Mucosa of gallbladder (tissue), 1 donor: ENCODE results near the gene RAB11FIP4. TPM values are rescaled to one million over a fixed set of nuclear protein-coding genes. Genes with fewer than 3 reads are reported as not detected.

ENCODE experiments used
- DNase-seq: peaks from one replicate; pipeline ENCODE4 v3.0.0-alpha.2; 2020; ENCODE audit warnings: low spot score
- total RNA-seq: library from RNA; stranded (reverse); gene quantifications from one replicate; pipeline ENCODE4 v1.2.1, GENCODE V29; 2021
- donor health status: DM: no; HTN: no; CAD: no.

RAB11FIP4 gene
- total RNA-seq, 1 donor from 2014 or later = 37.6 TPM

DNA sequence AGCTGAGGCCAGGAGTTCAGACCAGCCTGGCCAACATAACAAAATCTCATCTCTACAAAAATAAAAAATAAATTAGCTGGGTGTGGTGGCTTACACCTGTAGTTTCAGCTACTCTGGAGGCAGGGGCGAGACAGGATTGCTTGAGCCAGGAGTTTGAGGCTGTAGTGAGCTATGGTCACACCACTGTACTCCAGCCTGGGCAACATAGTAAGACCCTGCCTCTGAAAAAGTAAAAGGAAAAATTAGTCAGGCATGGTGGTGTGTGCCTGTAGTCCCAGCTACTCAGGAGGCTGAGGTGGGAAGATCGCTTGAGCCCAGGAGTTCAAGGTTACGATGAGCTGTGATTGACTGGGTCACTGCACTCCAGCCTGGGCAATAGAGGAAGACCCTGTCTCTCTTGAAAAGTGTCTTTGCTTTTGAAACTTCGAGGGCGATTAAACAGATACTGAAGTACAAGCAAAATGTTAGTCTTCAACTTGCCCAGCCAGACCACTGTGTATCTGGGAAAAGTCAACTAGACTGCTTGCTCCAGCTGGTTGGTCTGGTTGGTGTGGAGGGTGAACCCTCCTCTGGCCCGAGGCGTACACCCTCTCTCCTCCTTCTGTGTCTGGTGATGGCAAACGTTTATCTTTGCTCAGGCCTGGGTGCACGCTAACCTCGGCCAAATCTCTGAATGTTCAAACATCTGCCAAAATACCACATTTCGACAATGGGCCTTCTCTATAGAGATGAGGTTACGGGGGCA, 174.9 kb downstream of the RAB11FIP4 start:
- no peak for DNase-seq

GRCh38 chr17:31566992-31567373, 175.5 kb downstream of the RAB11FIP4 start:
- no peak for DNase-seq

DNA sequence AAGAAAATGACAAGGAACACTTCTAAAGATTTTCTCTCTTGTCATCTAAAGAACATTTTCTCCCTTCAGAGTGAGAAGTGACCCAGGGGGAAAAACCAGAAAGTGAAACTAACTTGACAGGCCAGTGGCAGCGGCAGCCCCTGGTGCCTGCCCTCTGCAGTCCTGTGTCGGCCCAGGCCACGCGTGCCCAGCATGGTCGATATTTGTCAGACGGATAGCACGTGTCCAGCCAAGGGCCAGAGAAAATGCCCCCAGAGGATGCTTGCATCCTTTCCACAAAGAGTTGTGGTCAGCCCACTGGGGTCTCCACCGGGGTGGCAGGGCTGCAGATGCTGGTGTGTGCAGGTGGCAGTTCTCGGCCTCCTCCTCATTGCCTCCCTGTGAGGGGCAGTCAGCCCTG, 176.6 kb downstream of the RAB11FIP4 start:
- no peak for DNase-seq

DNA sequence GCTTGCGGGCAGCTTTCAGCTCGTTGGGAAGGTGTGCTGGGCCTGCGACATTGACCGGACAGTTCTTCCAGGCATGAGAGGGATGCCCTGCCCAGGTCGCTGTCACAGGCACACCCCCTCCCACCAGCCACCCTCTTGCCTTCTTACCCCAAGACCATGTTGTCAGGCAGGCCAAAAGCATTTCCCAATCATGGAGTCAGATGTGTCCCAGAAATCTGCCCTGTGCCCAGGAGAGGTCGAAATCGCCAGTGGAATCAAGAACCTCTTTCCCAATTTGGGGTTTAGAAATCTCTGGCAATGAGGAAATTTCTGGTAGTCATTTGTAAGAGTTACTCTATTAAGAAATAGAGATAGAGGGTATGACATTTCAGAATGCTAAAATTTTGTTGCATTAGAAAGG, 177.1 kb downstream of the RAB11FIP4 start:
- no peak for DNase-seq

DNA sequence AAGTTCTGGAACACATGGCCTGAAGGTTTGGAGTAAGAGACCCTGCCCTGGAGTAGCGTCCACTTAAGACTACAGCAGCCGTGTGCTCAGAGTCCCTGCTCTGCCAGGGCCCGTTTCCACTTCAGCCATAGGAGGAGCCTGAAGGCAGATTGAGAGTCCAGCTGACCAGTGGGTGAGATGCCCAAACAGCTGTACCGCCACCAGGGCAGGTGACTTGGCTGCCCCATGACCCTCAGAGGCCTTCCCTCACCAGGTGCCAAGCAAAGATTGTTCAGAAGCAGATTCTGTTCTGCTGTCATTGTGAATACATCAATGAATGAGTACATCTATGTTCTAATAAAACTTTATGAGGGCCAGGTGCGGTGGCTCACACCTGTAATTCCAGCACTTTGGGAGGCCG, 178.8 kb downstream of the RAB11FIP4 start:
- DNase-seq = no peak

- DNase-seq = peak; percentile 63
These were observed 179.7 kb downstream of the RAB11FIP4 start for GRCh38 chr17:31570951-31571892.

GRCh38 chr17:31572341-31572740, 180.9 kb downstream of the RAB11FIP4 start:
- no peak for DNase-seq

DNA sequence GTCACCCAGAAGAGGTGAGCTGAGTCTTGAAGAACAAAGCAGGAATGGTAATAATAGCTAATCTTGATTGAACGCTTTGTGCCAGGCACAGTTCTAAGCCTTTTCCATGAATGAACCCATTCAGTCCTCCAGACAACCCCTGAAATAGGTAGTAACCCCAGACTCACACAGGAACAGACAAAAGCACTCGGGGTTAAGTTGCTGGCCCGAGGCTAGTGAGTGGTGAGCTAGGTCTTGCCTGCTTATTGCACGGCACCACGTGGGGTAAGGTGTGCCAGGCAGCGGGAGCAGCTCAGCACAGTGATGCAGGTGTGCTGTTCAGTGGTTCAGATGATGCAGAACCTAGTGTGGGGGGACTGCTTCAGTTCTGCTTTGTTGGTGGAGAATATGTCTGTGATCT, 181.6 kb downstream of the RAB11FIP4 start:
- DNase-seq = no peak

- no peak for DNase-seq
These were observed 182.4 kb downstream of the RAB11FIP4 start for GRCh38 chr17:31573861-31574260.

DNA sequence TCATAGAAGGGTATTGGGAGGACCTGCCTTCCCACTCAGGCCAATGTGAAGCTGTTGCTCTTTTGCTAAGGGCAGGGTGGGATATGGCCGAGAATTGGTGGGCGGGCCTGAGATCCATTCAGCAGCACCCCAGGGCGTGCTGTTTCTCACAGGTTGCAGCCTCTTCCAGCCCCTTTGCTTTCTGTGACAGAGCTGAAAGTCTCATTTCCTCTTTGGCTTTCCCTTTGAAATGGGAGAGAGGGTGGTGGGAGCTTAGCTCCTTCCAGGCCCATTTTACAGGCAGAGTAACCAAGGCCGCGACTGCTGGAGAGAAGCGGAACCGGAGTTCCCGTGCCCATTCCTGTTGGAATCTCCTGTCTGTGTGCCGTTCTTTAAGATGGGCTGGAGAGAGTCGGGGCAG, 183.0 kb downstream of the RAB11FIP4 start:
- DNase-seq = no peak

DNA sequence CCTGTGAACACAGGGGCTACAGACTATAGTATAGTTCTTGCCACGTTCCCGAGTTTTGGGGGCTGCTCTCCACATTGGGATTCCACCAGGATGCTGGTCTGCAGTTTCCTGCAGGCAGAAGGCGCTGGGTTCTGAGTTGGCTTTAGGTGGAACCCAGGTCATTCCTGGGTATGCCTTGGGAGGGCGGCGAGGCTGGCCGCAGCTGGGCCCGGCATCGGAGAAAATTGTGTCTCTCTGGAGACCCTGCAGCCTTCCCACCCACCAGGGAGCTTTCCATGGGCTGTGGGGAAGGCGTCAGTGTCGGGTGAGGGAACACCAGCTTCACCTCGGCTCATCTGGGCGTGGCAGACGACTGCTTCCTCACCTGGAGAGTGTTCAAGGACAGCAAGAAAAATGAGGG, 183.6 kb downstream of the RAB11FIP4 start:
- no peak for DNase-seq

GRCh38 chr17:31579265-31579664, 187.8 kb downstream of the RAB11FIP4 start:
- DNase-seq = no peak

GRCh38 chr17:31580316-31580705, 188.8 kb downstream of the RAB11FIP4 start:
- DNase-seq = no peak

DNA sequence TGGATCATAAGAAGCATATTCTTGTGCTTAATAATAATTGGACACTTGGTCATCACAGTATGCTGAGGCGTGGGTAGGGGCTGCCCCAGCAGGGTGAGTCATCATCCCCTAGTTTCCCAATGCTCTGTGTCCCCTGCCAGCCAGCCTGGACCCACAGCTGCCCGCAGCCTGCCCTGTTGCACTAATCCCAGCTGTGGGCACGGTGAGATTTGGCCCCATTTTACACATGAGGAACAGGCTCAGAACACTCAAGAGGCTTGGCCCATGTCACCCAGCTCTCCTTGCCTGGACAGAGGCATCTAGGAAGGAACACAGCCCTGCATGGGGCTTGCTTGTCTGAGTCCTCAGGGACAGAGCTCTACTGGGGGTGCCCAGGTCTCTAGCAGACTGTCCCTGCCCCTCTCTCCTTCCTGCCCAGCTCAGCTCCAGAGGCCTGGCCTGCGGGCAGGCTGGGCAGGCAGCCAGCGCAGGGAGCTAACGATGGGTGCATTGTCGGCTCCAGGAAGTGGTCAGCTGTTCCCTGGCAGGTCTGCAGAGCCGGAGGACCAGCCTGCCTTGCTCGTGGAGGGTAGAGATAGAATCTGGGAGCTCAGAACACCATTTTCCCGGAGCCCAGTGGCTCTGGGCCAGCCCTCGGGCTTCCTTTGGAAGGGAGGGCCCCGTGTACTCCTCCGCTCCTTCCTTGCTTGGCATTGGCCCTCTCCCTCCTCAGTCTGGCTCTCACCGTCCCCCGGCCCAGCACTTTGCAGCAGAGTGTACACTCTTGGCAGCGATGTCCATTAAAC, 189.4 kb downstream of the RAB11FIP4 start:
- DNase-seq = peak; percentile 77

GRCh38 chr17:31581491-31581890, 190.0 kb downstream of the RAB11FIP4 start:
- DNase-seq = no peak

- peak; percentile 43 for DNase-seq
These were observed 190.9 kb downstream of the RAB11FIP4 start for GRCh38 chr17:31582151-31582907.

- no peak for DNase-seq
These were observed 192.4 kb downstream of the RAB11FIP4 start for GRCh38 chr17:31583772-31584356.

- DNase-seq = no peak
These were observed 193.2 kb downstream of the RAB11FIP4 start for GRCh38 chr17:31584438-31585279.

DNA sequence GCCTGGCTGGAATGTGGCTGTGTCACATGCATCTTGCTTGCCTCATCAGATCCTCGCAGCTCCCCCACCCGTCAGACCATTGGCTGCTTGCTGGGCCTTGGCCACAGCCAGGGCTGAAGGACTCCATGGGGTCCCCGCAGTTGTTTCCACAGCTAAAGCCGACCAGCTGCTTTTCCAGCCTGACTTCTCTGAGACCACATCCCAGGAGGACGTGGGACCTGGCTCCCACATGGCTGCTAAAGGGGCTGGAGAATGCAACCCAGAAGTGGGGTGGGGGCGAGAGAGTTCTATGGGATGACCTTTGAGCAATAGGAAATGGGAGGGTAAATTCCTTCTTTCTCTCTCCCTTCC, 193.8 kb downstream of the RAB11FIP4 start:
- no peak for DNase-seq

GRCh38 chr17:31586946-31587345, 195.5 kb downstream of the RAB11FIP4 start:
- no peak for DNase-seq
